HG02588 (cell line): ENCODE results near the gene COL21A1.

ENCODE experiments used
- ATAC-seq: cut with Tn5 transposase; IDR thresholded peaks from one replicate; pipeline ENCODE4 v1.9.1; 2021; ENCODE audit warnings: mild to moderate bottlenecking, moderate library complexity; ENCODE audit not compliant: unreplicated experiment

The COL21A1 gene

DNA sequence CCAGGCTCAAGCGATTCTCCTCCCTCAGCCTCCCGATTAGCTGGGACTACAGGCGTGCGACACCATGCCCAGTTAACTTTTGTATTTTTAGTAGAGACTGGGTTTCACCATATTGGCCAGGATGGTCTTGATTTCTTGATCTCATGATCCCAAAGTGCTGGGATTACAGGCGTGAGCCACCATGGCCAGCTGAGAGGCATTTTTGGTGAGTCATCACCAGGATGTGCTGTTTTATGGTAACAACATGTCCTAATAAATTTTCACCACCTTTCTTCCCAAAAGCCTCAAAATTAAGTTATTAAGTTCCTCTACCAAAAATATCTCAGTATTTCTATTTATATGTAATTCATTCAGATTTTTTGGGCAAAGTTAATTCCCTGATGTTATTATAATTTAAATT is 53.5 kb downstream of the COL21A1 start:
- no peak for ATAC-seq

DNA sequence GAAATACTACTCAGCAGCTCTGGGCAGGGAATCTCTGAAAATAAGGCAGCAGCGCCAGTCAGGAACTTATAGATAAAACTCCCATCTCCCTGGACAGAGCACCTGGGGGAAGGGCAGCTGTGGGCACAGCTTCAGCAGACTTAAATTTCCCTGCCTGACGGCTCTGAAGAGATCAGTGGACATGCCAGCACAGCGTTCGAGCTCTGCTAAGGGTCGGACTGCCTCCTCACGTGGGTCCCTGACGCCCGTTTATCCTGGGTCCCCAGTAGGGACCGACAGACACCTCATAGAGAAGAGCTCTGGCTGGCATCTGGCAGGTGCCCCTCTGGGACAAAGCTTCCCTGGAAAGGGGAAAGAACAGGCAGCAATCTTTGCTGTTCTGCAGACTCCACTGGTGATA is 59.0 kb downstream of the COL21A1 start:
- ATAC-seq: no peak

DNA sequence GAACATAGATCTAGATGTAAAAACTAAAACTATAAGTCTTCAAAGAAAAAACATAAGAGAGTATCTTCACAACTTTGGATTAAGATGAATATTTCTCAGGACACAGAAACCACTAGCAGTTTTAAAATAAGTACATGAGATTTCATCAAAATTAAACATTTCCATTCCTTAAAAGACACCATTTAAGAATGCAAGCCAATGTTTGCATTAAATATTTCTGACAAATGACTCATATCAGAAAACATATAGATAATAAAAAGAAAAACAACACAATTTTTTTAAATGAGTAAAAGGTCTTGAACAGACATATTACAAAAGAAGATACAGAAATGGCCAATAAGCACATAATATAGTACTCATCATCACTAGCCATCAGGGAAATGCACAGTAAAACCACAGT is 59.7 kb downstream of the COL21A1 start:
- no peak for ATAC-seq

DNA sequence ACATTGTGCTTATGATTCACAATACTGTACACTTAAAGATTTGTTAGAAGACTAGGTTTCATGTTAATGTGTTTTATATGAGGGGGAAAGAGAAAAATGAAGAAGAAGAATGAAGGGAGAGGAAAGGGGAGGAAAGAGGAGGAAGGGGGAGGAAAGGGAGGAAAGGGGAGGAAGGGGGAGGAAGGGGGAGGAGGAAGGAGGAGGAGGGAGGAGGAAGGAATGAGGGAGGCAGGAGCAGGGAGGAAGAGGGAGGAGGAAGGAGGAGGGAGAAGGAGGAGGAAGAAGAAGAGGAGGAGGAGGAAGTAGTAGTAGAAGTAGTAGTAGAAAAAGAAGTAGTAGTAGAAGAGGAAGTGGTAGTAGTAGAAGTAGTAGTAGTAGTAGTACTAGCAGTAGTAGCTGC is 70.6 kb downstream of the COL21A1 start:
- no peak for ATAC-seq

DNA sequence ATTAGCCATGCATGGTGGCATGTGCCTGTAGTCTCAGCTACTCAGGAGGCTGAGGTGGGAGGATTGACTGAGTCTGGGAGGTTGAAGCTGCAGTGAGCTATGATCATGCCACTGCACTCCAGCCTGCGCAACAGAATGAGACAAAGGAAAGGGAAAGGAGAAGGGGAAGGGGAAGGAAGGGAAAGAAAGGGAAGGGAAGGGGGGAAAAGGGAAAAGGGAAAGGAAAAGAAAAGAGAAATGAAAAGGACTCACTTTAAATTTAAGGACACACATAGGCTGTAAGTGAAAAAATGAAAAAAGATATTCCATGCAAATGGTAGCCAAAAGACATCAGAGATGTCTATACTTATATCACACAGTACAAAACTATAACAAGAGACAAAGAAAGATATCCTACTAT is 74.2 kb downstream of the COL21A1 start:
- ATAC-seq: no peak

DNA sequence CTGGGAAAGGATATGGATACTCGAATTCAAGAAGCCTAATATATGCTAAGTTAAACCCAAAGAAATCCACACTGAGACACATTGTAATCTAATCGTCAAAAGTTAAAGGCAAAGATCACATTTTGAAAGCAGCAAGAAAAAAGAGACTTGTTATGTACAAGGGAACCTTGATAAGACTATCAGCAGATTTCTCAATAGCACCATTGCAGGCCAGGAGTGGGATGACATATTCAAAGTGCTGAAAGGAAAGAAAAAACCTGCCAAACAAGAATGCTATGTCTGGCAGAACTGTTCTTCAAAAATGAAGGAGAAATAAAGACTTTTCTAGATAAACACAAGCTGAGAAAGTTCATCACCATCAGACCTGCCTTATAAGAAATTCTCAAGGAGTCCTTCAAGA is 75.2 kb downstream of the COL21A1 start:
- no peak for ATAC-seq

DNA sequence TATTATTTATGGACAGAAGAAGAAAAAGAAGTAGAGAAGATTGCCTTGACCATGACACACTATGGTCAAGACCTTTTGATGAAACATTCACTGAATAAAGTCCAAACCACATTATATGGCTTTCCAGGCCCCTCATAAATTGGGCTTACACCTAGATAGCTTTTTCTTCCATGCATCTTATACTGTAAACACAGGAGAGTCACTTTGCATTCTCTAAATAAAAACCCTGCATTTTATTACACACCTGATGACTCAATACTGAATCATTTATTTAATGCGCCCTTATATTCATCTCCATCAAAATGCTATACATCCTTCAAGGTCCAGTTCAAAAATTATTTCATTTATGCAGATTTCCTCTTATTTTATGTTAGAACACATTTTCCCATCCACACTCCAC is 78.0 kb downstream of the COL21A1 start:
- no peak for ATAC-seq

DNA sequence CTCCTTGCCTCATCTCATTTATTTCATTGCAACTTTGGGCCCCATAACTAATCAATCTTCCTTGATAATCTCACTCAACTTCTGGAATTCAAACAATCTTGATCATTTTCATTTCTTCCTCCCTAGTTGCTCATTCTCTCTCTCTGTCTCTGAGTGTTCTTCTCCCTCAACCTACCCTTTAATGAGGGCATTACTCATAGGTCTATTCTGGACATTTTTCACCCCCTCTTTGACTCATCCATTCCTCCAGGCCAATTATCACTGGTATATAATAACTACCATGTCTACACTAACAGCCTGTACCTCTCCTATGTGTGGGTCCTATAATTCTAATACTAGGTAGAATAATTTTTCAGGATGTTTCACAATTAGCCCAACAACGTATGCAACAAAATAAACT is 78.8 kb downstream of the COL21A1 start:
- ATAC-seq: no peak

DNA sequence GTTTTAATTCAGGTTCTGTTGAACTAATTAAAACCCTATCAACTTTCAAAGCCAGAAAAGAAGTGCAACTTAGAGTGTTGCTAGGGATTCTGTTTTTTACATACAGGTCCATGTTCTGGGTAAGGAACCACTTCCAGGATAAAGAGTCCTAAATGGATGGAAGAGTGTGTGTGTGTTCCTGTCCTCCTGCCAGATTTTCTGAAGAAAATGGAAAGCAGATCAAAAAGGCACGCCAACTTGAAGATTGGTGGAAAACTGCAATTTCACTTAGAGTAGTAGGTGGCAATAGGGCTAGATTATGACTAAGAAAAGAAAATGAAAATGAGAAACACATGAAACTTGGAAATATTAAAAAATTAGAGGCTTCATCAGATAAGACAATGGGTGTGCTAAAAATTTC is 85.3 kb downstream of the COL21A1 start:
- no peak for ATAC-seq

DNA sequence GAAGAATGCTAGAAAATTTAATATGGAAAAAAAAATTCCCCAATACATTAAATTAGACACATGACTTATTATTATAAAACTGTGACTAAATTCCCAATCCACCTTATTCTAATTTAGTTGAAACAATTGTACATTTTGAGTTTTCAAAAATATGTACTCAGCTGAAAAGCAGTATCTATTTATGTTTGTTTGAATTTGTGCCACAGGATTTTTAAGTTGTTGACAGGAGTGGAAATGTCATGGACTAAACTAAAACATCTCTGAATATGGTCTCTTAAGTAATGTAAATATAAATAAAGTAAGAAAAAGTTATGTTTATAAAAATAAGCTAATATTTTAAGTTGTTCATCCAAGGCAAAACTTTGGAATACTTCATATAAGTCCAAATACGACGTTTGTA is 86.9 kb downstream of the COL21A1 start:
- no peak for ATAC-seq

DNA sequence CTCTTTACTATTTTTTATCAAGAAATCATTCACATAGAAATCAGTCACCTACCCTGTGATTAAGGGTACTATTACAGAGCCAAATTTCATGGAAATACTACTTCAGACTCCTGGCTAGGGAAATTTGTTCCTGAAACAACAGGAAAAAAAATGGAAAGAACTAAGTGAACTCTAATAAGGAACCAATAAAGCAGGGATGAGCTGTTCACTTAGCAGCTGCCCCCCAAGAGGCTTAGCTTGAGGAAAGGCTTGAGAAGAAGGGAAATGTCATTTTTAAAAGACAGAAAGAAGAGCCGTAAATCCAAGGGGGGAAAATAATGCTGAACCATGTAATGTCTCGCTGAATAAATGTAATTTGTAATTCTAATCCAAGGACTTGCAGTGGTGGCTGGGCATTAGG is 88.8 kb downstream of the COL21A1 start:
- no peak for ATAC-seq

DNA sequence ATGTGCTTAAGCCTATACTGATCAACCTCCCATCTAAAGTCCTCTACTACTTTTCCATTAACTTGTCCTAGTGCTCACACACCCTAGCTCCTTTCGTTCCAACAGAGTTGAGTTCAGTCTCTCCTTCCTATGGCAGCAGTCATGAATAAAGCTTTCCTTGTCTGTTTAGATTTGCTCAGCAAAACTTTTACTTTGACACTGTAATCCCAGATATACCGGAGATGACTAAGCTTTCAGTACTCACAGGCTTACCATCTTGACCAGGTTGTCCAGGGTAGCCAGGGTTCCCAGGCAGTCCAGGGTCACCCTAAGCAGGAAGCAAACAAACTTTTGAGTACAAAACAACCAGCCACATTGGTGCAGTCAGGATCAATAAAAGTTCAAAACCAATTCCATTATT is 90.7 kb downstream of the COL21A1 start:
- ATAC-seq: no peak

DNA sequence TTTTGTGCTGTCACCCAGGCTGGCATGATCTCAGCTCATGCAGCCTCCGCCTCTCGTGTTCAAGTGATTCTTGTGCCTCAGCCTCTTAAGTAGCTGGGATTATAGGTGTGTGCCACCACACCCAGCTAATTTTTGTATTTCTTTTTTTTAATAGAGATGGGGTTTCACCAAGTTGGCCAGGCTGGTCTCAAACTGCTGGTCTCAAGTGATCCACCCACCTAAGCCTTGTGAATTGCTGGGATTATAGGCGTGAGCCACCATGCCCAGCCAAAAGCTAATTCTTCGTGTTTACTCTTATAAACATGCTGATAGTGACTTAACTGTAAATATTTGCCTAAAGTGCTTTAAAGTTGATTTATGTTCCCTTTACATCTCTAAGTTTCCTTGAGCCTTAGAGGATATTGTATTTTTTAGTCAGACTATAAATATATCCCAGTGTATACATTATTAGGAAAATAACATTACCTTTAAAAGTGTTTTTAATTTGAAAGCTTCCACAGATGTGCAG is 91.7 kb downstream of the COL21A1 start:
- ATAC-seq: no peak

DNA sequence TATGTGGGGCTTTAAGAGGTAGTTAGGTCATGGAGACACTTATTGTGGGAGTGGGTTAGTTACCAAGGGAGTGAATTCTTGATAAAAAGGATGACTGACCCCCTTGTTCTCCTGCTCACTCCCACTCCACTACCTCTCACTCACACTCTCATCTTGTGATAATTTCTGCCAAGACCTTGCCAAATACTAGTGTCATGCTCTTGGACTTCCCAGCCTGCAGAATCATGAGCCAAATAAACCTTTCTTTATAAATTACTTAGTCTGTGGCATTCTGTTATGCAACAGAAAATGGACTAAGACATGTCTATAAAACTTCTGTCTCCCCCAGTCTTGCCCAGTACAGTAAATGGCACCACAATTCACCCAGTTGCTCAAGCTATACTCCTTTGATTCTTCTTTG is 93.3 kb downstream of the COL21A1 start:
- no peak for ATAC-seq

DNA sequence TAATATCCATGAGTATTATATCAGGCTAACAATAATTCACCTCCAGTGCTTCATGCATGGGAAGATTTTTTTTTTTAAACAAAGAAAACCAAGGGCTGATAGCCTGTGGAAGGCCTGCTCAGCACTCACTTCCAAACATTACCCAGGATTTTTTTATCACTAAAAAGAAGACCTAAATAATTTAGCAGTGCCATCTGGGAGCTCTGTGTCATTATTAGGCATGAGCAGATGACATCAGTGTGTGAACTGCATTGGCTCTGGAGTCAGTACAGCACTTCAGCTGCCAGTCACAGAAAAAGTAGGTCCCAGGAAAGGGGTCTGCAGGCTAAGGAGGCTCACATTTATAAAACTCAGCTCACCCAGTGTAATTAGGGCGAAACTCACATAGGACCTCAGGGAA is 94.8 kb downstream of the COL21A1 start:
- no peak for ATAC-seq

DNA sequence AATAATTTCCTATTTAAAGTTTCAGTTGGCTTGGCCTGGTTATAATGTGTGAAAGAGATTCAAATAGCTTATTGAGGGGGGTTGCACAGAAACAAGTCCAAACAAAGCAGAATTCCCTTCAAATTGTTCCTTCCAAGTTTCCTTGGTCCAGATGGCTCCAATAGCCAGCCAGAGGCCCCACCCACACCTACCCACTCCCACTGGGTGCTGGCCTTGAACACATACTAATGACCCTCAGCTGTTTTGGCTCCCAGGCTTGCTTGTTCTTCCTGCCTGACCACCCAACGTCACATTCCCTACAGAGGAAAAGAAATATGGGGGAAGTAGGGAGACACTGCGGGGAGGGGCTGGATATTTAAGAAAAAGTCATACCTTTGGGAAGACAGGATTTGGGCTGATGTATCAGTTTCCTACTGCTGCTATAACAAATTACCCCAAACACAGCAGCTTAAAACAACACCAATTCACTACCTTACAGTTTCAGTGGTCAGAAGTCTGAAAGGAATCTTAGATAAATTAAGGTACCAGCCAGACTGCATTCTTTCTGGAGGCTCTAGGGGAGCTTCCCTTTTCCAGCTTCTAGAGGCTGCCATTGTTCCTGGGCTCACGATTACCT is 95.7 kb downstream of the COL21A1 start:
- no peak for ATAC-seq

DNA sequence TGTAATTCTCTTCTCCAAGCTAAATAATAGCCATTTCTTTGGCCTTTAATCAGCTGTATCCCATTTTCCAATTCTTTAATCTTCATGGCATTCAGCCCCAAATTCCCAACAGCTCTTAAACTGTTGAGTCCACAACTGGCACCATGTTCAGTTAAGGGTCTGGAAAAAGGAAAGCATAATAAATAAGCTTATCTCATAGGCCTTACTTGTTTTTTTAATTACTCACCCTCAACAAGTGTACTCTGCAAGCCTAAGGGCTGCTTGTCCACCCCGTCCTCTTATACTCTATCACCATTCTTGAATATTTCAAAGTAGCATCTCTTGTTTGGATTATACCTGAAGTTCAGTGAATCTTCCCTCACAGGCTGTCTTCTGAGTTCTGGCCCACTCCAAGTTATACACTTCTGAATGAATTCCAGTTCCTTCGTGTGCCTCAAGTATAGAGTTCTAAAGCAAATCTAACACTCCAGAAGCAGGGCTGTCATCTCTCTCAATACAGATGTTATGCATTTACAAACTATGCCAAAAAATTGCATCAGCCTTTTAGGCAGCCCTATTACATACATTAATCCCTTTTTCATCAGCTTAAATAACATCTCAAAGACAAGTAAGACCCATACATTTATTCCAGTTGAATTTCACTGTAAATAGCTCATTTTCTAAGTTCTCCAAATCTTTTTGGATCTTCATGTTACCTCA is 98.7 kb downstream of the COL21A1 start:
- no peak for ATAC-seq

DNA sequence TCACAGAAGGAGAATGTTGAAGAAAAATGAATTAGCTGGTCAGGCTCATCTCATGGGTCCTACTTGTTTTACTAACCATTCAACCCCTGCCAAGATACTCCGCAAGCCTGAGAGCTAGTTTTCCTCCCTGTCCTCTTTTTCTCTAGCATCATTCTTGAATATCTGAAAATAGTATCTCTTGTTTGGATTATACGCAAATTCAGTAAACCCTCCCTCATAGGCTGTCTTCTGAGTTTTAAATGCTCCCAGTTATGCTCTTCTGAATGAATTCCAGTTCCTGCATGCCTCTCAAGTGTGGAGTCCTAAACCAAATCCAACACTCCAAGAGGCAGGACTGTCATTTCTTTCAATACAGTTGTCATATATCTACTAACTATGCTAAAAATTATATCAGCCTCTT is 99.6 kb downstream of the COL21A1 start:
- no peak for ATAC-seq

DNA sequence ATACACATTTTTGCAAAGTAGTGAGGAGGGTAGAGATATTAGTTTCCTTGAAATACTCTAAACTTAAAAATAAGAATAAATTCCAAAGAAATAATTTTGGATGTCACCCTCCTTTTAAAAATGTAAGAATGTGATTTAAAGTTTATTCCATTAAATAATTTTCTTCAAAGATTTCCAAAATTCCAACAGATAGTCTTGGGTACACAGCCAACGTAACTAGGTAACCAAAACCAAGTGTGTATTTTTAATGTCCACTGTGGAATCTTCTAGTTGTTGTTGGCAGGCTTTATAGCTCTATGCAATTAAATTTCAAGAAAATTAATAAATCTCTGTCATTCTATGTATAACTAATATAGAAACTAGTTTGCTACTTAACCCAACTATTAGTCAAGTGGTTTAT is 101.3 kb downstream of the COL21A1 start:
- no peak for ATAC-seq

DNA sequence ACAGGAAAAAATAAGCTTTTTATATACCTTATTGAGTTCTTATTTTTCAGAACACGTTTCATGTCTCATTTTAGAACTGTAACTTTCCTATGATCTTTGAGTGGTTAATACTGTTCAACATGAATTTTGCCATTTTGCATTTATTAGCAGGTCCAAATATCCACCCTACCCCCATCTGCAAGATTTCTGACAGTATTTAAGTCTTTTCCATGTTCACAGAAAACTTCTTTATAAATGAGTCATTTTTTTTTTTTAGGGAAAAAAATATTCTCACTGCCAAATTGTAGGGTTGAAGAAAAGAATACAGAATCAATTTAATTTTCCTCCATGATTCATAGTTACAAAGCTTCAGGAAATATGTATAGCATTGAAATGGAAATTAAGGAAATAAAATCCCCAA is 101.8 kb downstream of the COL21A1 start:
- ATAC-seq: no peak

DNA sequence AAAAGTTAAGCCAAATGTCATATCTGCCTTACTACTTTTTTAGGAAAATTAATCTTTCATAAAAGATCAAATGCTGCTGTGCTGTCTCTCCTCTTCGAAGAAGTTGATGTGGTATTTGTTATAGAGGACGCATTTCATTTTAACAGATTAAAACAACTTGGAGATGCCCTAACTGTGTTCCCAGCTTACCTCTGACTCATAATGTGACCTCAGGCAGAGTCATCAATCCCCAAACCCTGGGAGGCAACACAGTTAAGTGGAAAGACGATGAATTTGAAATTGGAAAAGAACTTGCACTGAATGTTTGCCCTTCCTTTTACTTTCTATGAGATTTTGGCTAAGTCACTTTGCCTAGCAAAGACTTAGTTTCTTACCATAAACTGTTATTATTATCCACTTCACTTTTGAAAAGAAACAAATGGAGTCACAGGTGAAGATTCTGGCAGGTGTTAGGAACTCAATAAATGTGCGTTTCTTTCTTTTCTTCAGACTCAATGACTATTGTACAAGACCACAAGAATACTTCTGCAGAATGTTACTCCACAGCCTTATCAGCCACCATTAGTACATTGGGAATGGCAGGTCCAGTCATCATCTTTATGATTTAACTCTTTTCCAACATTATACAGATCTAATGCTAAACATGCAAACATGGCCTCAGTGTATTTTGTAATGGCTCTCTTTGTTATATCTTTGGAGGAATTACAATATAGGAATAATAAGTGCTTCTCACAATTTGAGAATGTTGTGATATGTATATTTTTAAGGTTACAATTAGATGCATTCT is 102.6 kb downstream of the COL21A1 start:
- ATAC-seq: no peak

DNA sequence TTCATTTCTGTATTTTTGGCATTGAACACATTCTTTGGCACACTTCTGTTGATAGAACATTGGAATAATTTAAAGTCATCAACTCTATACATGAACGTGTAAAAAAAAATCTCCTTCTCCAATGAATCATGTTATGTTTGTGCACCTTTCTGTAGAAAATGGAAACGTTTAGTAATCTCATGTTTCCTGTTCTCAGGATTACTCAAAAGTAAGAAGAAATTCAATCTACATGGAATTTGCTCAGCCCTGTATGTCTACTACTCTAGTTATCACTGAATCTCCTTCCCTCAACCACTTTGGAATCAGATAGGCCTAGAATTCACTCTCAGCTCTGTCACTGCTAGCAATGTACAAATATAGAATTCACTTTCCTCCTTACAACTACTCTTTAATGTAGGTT is 103.6 kb downstream of the COL21A1 start:
- no peak for ATAC-seq
